Neural cell (in vitro differentiated cells): ENCODE measurements around the gene KRABD2.

Experiments
- H2AFZ ChIP-seq: fragments of 200-600, 300-800 bp; sonication (generic), shearing (Covaris generic); 2 replicates; pipeline ENCODE4 v1.6.0; 2014; ENCODE audit warnings: low read depth, mild to moderate bottlenecking, antibody characterized with exemption, low read length, moderate library complexity
- H3F3A ChIP-seq: fragments of 200-600 bp; shearing (Covaris generic); 2 replicates; pipeline ENCODE4 v1.6.1; 2016; ENCODE audit warnings: mild to moderate bottlenecking, moderate library complexity, mixed read lengths, antibody characterized with exemption, low read length; ENCODE audit not compliant: insufficient read depth, poor library complexity, severe bottlenecking
- H3K27ac ChIP-seq: fragments of 200-600, 300-800 bp; sonication (generic), shearing (Covaris generic); 2 replicates; pipeline ENCODE4 v1.5.1; 2014; ENCODE audit warnings: mild to moderate bottlenecking, low read length, moderate library complexity
- H3K27me3 ChIP-seq: fragments of 300-800, 200-600 bp; sonication (generic), shearing (Covaris generic); 2 replicates; pipeline ENCODE4 v1.6.0; 2014; ENCODE audit warnings: mild to moderate bottlenecking, low read depth, low read length, moderate library complexity; ENCODE audit not compliant: insufficient read depth
- H3K36me3 ChIP-seq: fragments of 300-800, 200-600 bp; sonication (generic), shearing (Covaris generic); 2 replicates; pipeline ENCODE4 v1.5.1; 2014; ENCODE audit warnings: mild to moderate bottlenecking, antibody characterized with exemption, low read length, moderate library complexity; ENCODE audit not compliant: insufficient read depth
- H3K4me2 ChIP-seq: fragments of 300-800, 200-600 bp; sonication (generic), shearing (Covaris generic); 2 replicates; pipeline ENCODE4 v1.6.0; 2014; ENCODE audit warnings: mild to moderate bottlenecking, low read length
- H3K4me3 ChIP-seq: fragments of 300-800, 200-600 bp; sonication (generic), shearing (Covaris generic); 2 replicates; pipeline ENCODE4 v1.5.1; 2014; ENCODE audit warnings: mild to moderate bottlenecking, low read length, moderate library complexity
- H3K79me2 ChIP-seq: fragments of 200-600 bp; shearing (Covaris generic); replicated peaks from 2 replicates; pipeline ENCODE4 v1.6.0; 2014; ENCODE audit warnings: mild to moderate bottlenecking, low read length, moderate library complexity; ENCODE audit not compliant: insufficient read depth
- H3K9ac ChIP-seq: fragments of 300-800, 200-600 bp; sonication (generic), shearing (Covaris generic); 2 replicates; pipeline ENCODE4 v1.6.1; 2016; ENCODE audit warnings: mild to moderate bottlenecking, low read length, mixed read lengths
- H3K9me2 ChIP-seq: fragments of 200-600 bp; shearing (Covaris generic); 2 replicates; pipeline ENCODE4 v1.6.1; 2016; ENCODE audit warnings: mild to moderate bottlenecking, low read length, mixed read lengths; ENCODE audit not compliant: insufficient read depth
- H3K9me3 ChIP-seq: fragments of 200-600, 300-800 bp; sonication (generic), shearing (Covaris generic); 2 replicates; pipeline ENCODE4 v1.6.1; 2016; ENCODE audit warnings: mild to moderate bottlenecking, mixed run types, low read length, moderate library complexity, mixed read lengths
- H4K20me1 ChIP-seq: fragments of 200-600 bp; shearing (Covaris generic); 2 replicates; pipeline ENCODE4 v1.6.1; 2016; ENCODE audit warnings: mild to moderate bottlenecking, mixed run types; ENCODE audit not compliant: insufficient read depth
- CTCF ChIP-seq: fragments of 450-650 bp; IDR thresholded peaks from 2 replicates; pipeline ENCODE4 v1.5.1; 2014; ENCODE audit warnings: antibody characterized with exemption, mild to moderate bottlenecking, moderate library complexity; ENCODE audit not compliant: poor library complexity, severe bottlenecking
- EP300 ChIP-seq: fragments of 450-650 bp; conservative IDR thresholded peaks from 2 replicates; pipeline ENCODE4 v1.6.1; 2014; ENCODE audit warnings: antibody characterized with exemption, mild to moderate bottlenecking, moderate library complexity; ENCODE audit not compliant: poor library complexity, severe bottlenecking
- EZH2 ChIP-seq: fragments of 200-600, 300-800 bp; shearing (Covaris generic), sonication (generic); IDR thresholded peaks from 2 replicates; pipeline ENCODE4 v1.6.1; 2014; ENCODE audit warnings: antibody characterized with exemption, low read length, borderline replicate concordance, mild to moderate bottlenecking; ENCODE audit not compliant: insufficient read depth, poor library complexity, severe bottlenecking
- MXI1 ChIP-seq: fragments of 450-650 bp; conservative IDR thresholded peaks from 2 replicates; pipeline ENCODE4 v1.6.1; 2014; ENCODE audit warnings: antibody characterized with exemption, mild to moderate bottlenecking; ENCODE audit not compliant: poor library complexity, severe bottlenecking
- POLR2AphosphoS5 ChIP-seq: IDR thresholded peaks from 2 replicates; pipeline ENCODE4 v1.6.1; 2012
- RAD21 ChIP-seq: fragments of 450-650 bp; conservative IDR thresholded peaks from 2 replicates; pipeline ENCODE4 v1.6.1; 2014; ENCODE audit warnings: antibody characterized with exemption, mild to moderate bottlenecking, moderate library complexity
- REST ChIP-seq: IDR thresholded peaks from 2 replicates; pipeline ENCODE4 v1.6.1; 2012; ENCODE audit warnings: borderline replicate concordance
- SMC3 ChIP-seq: fragments of 450-650 bp; conservative IDR thresholded peaks from 2 replicates; pipeline ENCODE4 v1.6.1; 2014; ENCODE audit warnings: antibody characterized with exemption, mild to moderate bottlenecking, moderate library complexity; ENCODE audit not compliant: poor library complexity
- TAF1 ChIP-seq: IDR thresholded peaks from 2 replicates; pipeline ENCODE4 v1.6.1; 2012; ENCODE audit warnings: low read depth

The KRABD2 gene

GRCh38 chr17:8420041-8420934, 43.8 kb upstream of the KRABD2 start:
- Histone ChIP-seq H3K4me3 (no peak overlapping the region), H3K27me3 (no peaks in the 10 kb centered on the region), H3K9ac (no peak overlapping the region), H3K27ac (no peak overlapping the region), H3K79me2 (no peaks in the 10 kb centered on the region), H4K20me1 (no peaks in the 10 kb centered on the region), H3K36me3 (no peaks in the 10 kb centered on the region), H3K9me2 (no peaks in the 10 kb centered on the region), H2AFZ (no peak overlapping the region), H3K4me2 (no peak overlapping the region), H3K9me3 (no peaks in the 10 kb centered on the region), H3F3A (no peaks in the 10 kb centered on the region)
- TF ChIP-seq EP300 (no peak), POLR2AphosphoS5 (no peak), REST (no peak), SMC3 (no peak), TAF1 (no peak), CTCF (no peak), EZH2 (no peak), MXI1 (no peak), RAD21 (no peak)

GRCh38 chr17:8419305-8419704, 42.8 kb upstream of the KRABD2 start:
- Histone ChIP-seq H3K9ac (no peak overlapping the region), H3K27ac (no peak overlapping the region), H2AFZ (no peak overlapping the region), H3K9me3 (no peaks in the 10 kb centered on the region), H4K20me1 (no peaks in the 10 kb centered on the region), H3K27me3 (no peaks in the 10 kb centered on the region), H3F3A (no peaks in the 10 kb centered on the region), H3K4me2 (no peak overlapping the region), H3K9me2 (no peaks in the 10 kb centered on the region), H3K79me2 (no peaks in the 10 kb centered on the region), H3K4me3 (no peak overlapping the region), H3K36me3 (no peaks in the 10 kb centered on the region)
- TF ChIP-seq EP300 (no peak), TAF1 (no peak), EZH2 (no peak), SMC3 (no peak), RAD21 (no peak), POLR2AphosphoS5 (no peak), MXI1 (no peak), REST (no peak), CTCF (no peak)
